HG03095 (cell line): ENCODE data around the gene LAG3.
"Not testable (repeated sequence)": the region's sequence is repeated elsewhere in the genome, so short reads cannot be mapped to it uniquely, and the experiment has no call there.

ENCODE experiments used
- ATAC-seq: cut with Tn5 transposase; IDR thresholded peaks from one replicate; pipeline ENCODE4 v1.9.1; 2021; ENCODE audit warnings: moderate library complexity; ENCODE audit not compliant: unreplicated experiment

The LAG3 gene

GRCh38 chr12:6772331-6772695, at the start of gene LAG3:
TSS of gene LAG3 (plus strand) at chr12:6772520. CDS start at chr12:6772853, 333 bp downstream.
- no peak for ATAC-seq

- ATAC-seq = no peak
These were observed 49.5 kb upstream of the LAG3 start for GRCh38 chr12:6722863-6723262.

DNA sequence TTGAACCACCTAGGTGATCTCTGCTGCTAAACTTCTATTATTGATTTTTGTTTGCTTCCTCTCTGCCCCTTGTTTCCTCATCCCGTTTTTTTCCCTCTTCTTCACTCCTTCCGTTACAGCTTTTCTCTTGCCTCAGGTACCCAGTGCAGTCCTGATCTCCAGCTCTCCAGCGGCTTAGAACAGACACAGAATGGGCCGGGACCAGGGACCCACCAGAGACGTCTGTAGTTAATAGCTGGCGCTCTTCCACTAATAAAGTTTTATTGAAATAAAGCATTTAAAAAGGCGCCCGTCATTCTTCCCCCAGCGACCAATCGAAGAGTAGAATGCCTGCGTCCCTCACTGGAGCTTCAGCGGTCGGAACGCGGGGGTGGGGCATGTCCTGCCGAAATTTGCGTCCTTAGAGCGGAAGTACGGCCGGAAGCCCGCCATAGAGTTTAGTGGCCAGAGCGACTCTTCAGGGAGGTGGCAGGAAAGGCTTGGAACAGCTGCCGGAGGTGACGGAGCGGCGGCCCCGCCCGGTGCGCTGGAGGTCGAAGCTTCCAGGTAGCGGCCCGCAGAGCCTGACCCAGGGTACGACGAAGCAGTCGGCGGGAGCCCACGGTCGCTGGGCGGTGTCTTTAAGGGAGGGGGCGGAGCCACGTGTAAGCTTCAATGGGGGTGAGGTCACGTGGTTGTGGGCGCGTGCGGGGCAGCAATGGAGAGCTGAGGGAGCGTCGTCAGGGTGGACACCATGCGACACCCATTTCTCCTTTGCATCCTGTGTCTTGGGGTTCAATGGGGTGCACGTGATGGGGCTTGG, 48.5 kb upstream of the LAG3 start, which contains the start of gene COPS7A:
Gene COPS7A (plus strand): TSS at position 440 of the 802 bp plus-strand sequence. CDS start 611 bp downstream, outside the sequence.
- ATAC-seq = peak; percentile 89

DNA sequence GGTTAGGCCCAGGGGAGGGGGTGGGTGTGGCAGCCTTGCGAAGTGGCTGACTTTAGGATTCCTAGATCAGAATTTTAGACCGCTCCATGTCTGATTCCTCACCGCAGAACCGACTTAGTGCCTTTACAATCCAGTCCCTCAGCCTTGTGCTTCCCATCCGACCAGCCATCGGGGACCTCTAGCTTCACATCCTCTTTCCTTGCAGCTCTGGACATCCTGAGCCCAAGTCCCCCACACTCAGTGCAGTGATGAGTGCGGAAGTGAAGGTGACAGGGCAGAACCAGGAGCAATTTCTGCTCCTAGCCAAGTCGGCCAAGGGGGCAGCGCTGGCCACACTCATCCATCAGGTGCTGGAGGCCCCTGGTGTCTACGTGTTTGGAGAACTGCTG, 47.9 kb upstream of the LAG3 start:
- ATAC-seq = peak; percentile 30

DNA sequence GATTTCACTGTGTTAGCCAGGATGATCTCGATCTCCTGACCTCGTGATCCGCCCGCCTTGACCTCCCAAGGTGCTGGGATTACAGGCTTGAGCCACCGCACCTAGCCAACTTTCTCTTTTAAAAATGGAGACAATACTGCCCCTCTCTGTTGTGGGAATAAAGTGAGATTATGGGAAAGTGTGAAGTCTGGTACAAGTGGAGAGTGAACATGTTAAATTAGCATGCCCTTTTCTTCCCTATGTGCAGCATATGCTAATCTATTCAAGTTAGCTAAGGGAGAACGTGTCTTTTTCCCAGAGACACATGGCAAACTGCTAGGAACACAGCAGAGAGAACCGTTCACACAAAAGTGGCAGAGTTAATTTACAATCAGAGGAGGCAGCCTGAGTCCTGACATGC, 47.0 kb upstream of the LAG3 start:
- no peak for ATAC-seq

DNA sequence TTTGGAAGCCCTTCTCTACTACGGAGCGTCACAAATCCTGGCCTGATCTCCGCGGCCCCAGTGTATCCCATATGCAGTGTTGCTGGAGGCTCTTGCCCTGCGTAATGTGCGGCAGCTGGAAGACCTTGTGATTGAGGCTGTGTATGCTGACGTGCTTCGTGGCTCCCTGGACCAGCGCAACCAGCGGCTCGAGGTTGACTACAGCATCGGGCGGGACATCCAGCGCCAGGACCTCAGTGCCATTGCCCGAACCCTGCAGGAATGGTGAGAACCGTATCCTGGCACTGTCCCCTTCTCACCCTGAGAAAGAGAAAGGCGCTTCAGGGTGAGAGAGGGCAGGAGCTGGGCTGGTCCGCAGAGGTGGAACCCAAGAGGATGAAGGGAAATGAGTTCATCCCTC, 43.1 kb upstream of the LAG3 start:
- no peak for ATAC-seq

GRCh38 chr12:6730169-6730568, 42.2 kb upstream of the LAG3 start:
- ATAC-seq = no peak

- ATAC-seq = no peak
These were observed 37.6 kb upstream of the LAG3 start for GRCh38 chr12:6734506-6735387.

GRCh38 chr12:6735448-6736191, 36.7 kb upstream of the LAG3 start:
- ATAC-seq = no peak

DNA sequence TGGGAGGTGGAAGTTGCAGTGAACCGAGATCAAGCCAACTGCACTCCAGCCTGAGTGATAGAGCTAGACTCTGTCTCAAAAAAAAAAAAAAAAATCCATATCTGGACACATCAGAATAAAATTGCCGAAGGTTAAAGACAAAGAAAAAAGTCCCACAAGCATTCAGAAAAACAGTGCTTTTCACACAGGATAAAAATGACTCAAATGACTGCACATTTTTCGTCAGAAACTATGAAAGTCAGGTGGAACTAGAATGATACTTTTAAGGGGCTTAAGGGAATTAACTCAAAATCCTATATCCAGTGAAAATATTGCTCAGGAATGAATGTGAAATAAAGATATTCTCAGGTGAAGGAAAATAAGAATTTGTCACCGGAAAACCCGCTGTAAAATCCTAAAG, 35.6 kb upstream of the LAG3 start:
- no peak for ATAC-seq

DNA sequence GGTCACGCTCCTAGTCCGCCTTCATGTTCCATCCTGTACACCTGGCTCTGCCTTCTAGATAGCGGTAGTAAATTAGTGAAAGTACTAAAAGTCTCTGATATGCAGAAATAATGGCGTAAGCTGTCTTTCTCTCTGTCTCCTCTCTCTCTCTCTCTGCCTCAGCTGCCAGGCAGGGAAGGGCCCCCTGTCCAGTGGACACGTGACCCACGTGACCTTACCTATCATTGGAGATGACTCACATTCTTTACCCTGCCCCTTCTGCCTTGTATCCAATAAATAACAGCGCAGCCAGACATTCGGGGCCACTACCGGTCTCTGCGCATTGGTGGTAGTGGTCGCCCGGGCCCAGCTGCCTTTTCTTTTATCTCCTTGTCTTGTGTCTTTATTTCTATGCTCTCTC, 30.2 kb upstream of the LAG3 start:
- not testable (repeated sequence) for ATAC-seq

GRCh38 chr12:6742834-6743233, 29.5 kb upstream of the LAG3 start:
- ATAC-seq = no peak

GRCh38 chr12:6743300-6743699, 29.0 kb upstream of the LAG3 start:
- ATAC-seq = not testable (repeated sequence)

GRCh38 chr12:6745741-6746525, 26.4 kb upstream of the LAG3 start:
- no peak for ATAC-seq

- ATAC-seq = no peak
These were observed 25.1 kb upstream of the LAG3 start for GRCh38 chr12:6747216-6747615.

GRCh38 chr12:6748761-6749160, 23.6 kb upstream of the LAG3 start:
- ATAC-seq = no peak

DNA sequence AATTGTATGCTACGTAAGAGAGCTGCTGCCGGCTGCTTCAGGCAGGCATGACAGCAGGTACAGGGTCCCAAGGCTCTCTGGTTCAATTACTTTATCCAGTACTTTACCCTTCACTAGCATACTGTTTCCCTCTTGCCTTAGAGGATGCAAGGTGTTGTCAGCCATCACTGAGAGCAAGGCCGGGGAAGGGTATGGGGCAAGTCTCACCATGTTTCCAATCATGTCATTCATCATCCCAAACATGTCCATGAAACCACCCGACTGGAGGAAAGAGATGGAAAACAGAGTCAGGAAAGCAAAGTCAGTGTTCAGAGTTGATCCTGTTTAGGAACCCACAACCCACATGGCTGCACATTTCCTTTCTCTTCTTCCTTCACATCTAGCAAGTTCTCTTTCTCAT, 21.8 kb upstream of the LAG3 start:
- ATAC-seq = no peak

GRCh38 chr12:6751767-6752166, 20.6 kb upstream of the LAG3 start:
- no peak for ATAC-seq

DNA sequence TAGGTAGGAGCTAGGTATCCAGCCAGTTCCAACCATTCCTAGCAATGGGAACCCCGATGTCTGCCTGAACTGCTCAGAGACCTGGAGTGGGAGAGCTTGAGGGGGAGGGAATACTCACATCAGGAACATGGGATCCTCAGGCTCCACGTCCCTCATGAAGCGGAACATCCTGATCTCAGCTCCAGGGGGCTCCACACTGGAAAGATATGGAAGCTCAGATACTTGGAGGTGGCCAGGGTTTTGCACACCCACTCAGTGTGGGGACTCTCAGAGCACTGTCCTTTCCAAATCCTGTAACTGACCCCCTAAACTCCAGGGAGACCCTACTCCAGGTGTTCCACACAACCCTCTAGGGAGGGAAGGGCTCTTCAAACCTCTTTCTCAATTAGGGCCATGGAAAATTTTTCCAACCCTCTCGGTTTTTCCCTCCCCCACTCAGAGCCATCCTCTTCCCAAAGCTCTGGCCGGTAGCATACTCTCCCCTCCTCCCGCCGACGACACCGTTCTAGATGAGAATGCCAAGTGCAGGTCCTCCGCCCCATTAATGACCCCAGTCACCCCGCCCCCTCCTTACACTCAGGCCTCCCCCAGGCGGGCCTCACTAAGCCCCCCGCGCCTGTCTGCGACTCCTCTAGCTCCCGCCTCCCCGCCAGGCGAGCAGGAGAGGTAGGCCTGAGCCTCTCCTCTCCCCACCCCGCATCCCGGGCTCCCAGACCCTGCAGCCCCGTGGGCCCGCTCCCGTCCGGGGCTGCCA, 20.0 kb upstream of the LAG3 start:
- peak; percentile 2 for ATAC-seq
